Type B pancreatic cell (in vitro differentiated cells): ENCODE results near the gene RAX. TPM values are rescaled to one million over a fixed set of nuclear protein-coding genes. Genes with fewer than 3 reads are reported as not detected.

Experiments used
- DNase-seq: peaks from one replicate; pipeline ENCODE4 v3.0.0; 2021; ENCODE audit warnings: mixed read lengths; ENCODE audit not compliant: unreplicated experiment; ENCODE audit errors: extremely low spot score
- H3K27ac Mint-ChIP-seq: 2 replicates; pipeline ENCODE4 v1.8.0; 2021; ENCODE audit warnings: mild to moderate bottlenecking, mixed read lengths
- H3K27me3 Mint-ChIP-seq: 2 replicates; pipeline ENCODE4 v1.8.0; 2021; ENCODE audit warnings: mixed read lengths
- H3K36me3 Mint-ChIP-seq: 2 replicates; pipeline ENCODE4 v1.8.0; 2021; ENCODE audit warnings: mixed read lengths
- H3K4me1 Mint-ChIP-seq: one replicate; pipeline ENCODE4 v1.8.0; 2021; ENCODE audit warnings: mixed read lengths; ENCODE audit not compliant: unreplicated experiment
- H3K4me3 Mint-ChIP-seq: 2 replicates; pipeline ENCODE4 v1.8.0; 2021; ENCODE audit warnings: mild to moderate bottlenecking, mixed read lengths
- H3K9me3 Mint-ChIP-seq: 2 replicates; pipeline ENCODE4 v1.8.0; 2021; ENCODE audit warnings: mixed read lengths
- total RNA-seq: library from RNA; stranded (reverse); gene quantifications from 2 replicates; pipeline ENCODE4 v1.2.1, GENCODE V29; 2021; ENCODE audit warnings: low replicate concordance
- TF ChIP-seq, protein P1 (sequence below): fragments of 200-600 bp; sonication (generic); conservative IDR thresholded peaks from 2 replicates; pipeline ENCODE4 v1.5.0; 2021; ENCODE audit warnings: antibody characterized with exemption, mild to moderate bottlenecking

The RAX gene
- total RNA-seq, 1 donor from 2014 or later = not detected

DNA sequence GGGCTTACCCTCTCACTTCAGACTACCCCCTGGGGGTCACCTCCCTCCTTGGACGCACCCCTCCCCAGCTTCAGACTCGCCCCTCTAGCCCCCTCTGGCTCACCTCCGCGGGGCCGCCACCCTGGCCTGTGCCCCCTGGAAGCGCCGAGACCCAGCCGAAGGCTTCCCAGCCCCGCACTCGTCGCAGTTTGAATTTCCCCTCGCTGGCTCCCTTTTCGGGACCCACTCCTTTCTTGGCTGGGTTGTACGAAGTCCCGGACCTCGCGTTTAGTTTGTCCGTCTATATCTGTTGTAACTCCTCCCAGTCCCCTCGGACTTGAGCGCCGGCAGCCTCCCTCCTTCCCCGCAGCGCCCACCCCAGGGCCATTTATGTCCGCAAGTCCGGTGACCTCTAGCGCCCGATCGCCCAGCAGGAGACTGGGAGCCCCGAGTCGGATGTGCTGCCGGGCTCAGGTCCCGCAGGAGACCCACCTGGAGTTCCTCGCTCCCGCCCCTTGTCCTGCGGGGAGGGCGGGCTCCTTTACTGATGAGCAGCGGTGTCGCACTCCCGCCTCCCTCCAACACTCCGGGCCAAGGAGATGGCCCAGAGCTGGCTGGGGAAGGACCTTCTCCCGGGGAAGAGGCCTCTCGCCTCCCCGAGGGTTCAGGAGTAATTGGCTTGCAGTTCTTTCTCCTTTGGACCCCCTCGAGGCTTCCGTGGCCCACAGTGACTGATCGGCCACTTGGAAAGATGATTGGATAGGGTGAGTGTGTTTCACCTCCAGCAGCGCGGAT is 692 bp upstream of the RAX start:
- H3K27ac Mint-ChIP-seq = no peak overlapping the region
- H3K27me3 Mint-ChIP-seq = peaks cover 89% of the 10 kb centered on the region
- TF ChIP-seq, protein P1, sequence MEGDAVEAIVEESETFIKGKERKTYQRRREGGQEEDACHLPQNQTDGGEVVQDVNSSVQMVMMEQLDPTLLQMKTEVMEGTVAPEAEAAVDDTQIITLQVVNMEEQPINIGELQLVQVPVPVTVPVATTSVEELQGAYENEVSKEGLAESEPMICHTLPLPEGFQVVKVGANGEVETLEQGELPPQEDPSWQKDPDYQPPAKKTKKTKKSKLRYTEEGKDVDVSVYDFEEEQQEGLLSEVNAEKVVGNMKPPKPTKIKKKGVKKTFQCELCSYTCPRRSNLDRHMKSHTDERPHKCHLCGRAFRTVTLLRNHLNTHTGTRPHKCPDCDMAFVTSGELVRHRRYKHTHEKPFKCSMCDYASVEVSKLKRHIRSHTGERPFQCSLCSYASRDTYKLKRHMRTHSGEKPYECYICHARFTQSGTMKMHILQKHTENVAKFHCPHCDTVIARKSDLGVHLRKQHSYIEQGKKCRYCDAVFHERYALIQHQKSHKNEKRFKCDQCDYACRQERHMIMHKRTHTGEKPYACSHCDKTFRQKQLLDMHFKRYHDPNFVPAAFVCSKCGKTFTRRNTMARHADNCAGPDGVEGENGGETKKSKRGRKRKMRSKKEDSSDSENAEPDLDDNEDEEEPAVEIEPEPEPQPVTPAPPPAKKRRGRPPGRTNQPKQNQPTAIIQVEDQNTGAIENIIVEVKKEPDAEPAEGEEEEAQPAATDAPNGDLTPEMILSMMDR = no peak
- H3K4me3 Mint-ChIP-seq = peak overlapping the region; percentile 80
- no peaks in the 10 kb centered on the region for H3K9me3 Mint-ChIP-seq
- peaks cover 10% of the 10 kb centered on the region for H3K4me1 Mint-ChIP-seq
- no peak for DNase-seq
- peaks cover 4% of the 10 kb centered on the region for H3K36me3 Mint-ChIP-seq

DNA sequence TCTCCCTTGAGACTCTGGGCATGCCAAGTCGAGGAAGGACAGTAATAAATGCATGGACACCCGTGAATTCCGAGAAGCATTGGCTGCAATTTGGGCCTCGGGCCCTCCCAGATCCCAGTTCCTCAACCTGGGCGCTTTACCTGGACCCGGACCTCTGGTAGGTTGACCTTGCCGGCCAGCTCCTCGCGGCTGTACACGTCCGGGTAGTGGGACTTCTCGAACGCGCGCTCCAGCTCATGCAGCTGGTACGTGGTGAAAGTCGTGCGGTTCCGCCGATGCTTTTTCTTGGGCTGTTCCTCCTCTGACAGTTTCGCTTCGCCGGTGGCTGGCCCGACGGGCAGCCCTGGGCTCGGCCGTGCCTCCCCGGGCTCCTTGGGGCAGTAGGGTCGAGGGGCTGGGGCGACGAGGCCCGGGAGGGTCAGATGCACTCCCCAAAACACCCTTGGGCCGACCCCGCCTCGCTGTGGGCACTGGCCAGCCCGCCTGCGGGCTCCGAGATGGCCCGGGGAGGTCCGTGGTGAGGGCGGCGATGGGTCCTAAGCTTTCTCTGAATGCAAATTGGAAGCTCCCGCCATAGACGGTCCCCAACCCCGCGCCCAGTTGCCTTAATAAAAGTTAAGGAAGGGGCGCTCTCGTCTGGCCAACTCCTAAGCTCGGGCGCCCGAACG is 899 bp downstream of the RAX start:
- Mint-ChIP-seq H3K4me3 (no peak overlapping the region), H3K27me3 (peaks cover 89% of the 10 kb centered on the region), H3K36me3 (peaks cover 4% of the 10 kb centered on the region), H3K27ac (no peak overlapping the region), H3K9me3 (no peaks in the 10 kb centered on the region), H3K4me1 (peaks cover 19% of the 10 kb centered on the region)
- DNase-seq = no peak
- TF ChIP-seq, protein P1 = no peak

DNA sequence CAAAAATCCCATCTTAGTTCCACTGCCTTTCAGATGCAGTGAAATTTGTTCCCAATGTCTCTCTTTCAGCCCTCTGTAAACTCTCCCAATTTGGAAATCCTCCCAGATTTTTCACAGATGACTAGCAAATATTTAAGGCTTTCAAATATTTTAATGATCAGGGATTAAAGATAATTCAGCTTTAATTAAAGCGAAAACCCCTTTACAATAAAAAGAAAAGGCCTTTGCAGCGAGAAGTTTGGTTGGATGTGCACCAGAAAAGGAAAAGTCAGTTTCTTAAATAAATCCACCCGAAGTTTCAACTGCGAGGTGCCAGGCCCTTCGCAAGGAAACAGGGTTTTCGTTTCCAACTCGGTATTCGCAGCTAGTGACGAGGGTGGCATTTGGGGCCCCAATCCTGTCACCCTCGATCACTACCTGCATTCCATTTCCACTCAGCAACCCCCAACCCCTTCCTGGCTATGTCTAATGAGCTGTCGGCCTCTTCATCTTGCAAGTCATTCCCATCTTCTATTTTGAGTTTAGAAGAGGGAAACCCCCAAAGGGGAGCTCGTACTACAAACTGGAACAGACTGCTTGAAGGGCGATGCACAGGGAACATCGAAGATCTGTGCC is 1.5 kb downstream of the RAX start:
- H3K4me3 Mint-ChIP-seq = no peak overlapping the region

DNA sequence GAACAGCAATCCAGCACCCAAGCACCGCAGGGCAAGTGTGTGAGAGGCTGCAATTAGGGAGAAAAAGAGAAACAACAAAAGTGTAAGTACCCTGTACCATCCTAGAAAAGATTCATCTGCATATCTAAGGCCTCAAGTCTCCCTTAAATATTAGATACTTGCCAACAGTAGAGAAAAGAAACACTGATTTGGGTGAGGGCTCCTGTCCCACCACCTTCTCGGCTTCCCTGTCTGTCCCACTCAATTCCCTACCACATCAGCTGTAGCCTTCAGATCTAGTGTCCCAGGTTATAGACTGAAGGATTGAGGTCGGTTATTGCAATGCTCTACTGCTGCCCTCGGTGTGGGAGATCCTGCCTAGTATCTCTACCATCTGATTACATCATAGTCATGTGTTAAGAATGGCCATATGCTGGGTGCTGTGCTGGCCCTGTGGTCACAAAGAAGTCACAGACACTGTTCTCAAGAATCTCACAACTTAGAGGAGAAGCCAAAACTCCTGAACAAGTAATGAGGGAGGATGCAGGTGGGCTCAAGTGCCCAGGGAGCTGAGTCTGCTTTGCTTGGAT is 2.5 kb downstream of the RAX start:
- no peak for DNase-seq
- peaks cover 89% of the 10 kb centered on the region for H3K27me3 Mint-ChIP-seq
- H3K4me1 Mint-ChIP-seq = peaks cover 19% of the 10 kb centered on the region
- H3K27ac Mint-ChIP-seq = no peak overlapping the region
- no peaks in the 10 kb centered on the region for H3K9me3 Mint-ChIP-seq
- H3K4me3 Mint-ChIP-seq = no peak overlapping the region
- TF ChIP-seq, protein P1 = no peak
- peaks cover 4% of the 10 kb centered on the region for H3K36me3 Mint-ChIP-seq

More for the DNA sequence above, 1.5 kb downstream of the RAX start:
- H3K4me1 Mint-ChIP-seq = peaks cover 19% of the 10 kb centered on the region
- H3K9me3 Mint-ChIP-seq = no peaks in the 10 kb centered on the region
- H3K36me3 Mint-ChIP-seq = peaks cover 4% of the 10 kb centered on the region
- no peak overlapping the region for H3K27ac Mint-ChIP-seq
- TF ChIP-seq, protein P1 = no peak
- no peak for DNase-seq
- H3K27me3 Mint-ChIP-seq = peaks cover 89% of the 10 kb centered on the region

DNA sequence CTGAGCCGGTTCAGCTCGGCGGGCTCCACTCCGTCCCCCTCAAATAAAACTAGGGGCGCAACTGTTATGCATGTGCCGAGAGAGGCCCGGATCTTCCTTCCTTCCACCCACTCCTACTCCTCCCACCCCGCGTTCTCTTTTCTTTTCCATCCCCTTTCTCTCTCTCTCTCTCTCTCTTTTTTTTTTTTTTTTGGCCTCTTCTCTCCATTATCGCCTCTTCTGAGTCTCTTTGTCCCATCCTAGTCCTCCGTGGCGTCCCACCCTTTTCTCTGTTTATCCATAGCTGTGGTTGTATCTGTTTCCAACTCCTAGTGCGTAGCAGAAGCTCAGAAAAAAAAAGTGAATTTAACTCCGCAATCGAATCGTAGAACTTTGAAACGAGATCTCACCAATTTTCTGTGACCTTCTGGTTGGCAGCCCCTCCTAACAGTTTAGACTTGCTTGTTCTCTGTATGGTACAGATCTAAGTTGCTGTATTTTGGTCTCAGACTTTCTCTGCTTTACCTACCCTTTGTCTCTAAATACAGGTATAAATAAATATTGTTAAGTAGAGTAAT is 3.6 kb downstream of the RAX start:
- H3K27me3 Mint-ChIP-seq = peaks cover 89% of the 10 kb centered on the region

More for the DNA sequence above, 3.6 kb downstream of the RAX start:
- H3K4me1 Mint-ChIP-seq = peaks cover 19% of the 10 kb centered on the region
- H3K9me3 Mint-ChIP-seq = no peaks in the 10 kb centered on the region
- no peak overlapping the region for H3K27ac Mint-ChIP-seq
- no peak for DNase-seq
- H3K4me3 Mint-ChIP-seq = peak overlapping the region; percentile 77
- H3K36me3 Mint-ChIP-seq = peaks cover 2% of the 10 kb centered on the region
- TF ChIP-seq, protein P1 = no peak
